Nephron progenitor cell (in vitro differentiated cells): ENCODE measurements around the gene TMEM11.
"Not testable (repeated sequence)": the region's sequence is repeated elsewhere in the genome, so short reads cannot be mapped to it uniquely, and the experiment has no call there.

Source experiments
- DNase-seq: peaks from one replicate; pipeline ENCODE4 v3.0.0; 2021
- H3K27ac Mint-ChIP-seq: 2 replicates; pipeline ENCODE4 v1.8.0; 2021; ENCODE audit warnings: mild to moderate bottlenecking, moderate library complexity, mixed read lengths
- H3K27me3 Mint-ChIP-seq: 2 replicates; pipeline ENCODE4 v1.8.0; 2021; ENCODE audit warnings: mild to moderate bottlenecking, low read depth, mixed read lengths; ENCODE audit not compliant: poor library complexity
- H3K36me3 Mint-ChIP-seq: 2 replicates; pipeline ENCODE4 v1.8.0; 2021; ENCODE audit warnings: low read depth, mixed read lengths
- H3K4me1 Mint-ChIP-seq: 2 replicates; pipeline ENCODE4 v1.8.0; 2021; ENCODE audit warnings: mixed read lengths
- H3K4me3 Mint-ChIP-seq: 2 replicates; pipeline ENCODE4 v1.8.0; 2021; ENCODE audit warnings: mild to moderate bottlenecking, moderate library complexity, mixed read lengths
- H3K9me3 Mint-ChIP-seq: 2 replicates; pipeline ENCODE4 v1.8.0; 2021; ENCODE audit warnings: mild to moderate bottlenecking, moderate library complexity, mixed read lengths
- CTCF ChIP-seq: fragments of 200-600 bp; sonication (generic); IDR thresholded peaks from 2 replicates; pipeline ENCODE4 v1.5.0; 2021; ENCODE audit warnings: antibody characterized with exemption

The TMEM11 gene

GRCh38 chr17:21198411-21198810 is 15.6 kb downstream of the TMEM11 start:
- peak overlapping the region; percentile 81 for H3K27ac Mint-ChIP-seq

GRCh38 chr17:21196126-21196525 is 17.8 kb downstream of the TMEM11 start:
- TF ChIP-seq CTCF: no peak
- peaks cover 68% of the 10 kb centered on the region for H3K36me3 Mint-ChIP-seq
- peaks cover 5% of the 10 kb centered on the region for H3K27me3 Mint-ChIP-seq
- no peak overlapping the region for H3K27ac Mint-ChIP-seq
- H3K9me3 Mint-ChIP-seq: no peaks in the 10 kb centered on the region
- peaks cover 13% of the 10 kb centered on the region for H3K4me1 Mint-ChIP-seq
- no peak overlapping the region for H3K4me3 Mint-ChIP-seq
- DNase-seq: no peak

More at GRCh38 chr17:21198411-21198810, 15.6 kb downstream of the TMEM11 start:
- peaks cover 3% of the 10 kb centered on the region for H3K27me3 Mint-ChIP-seq
- TF ChIP-seq CTCF: no peak
- no peaks in the 10 kb centered on the region for H3K9me3 Mint-ChIP-seq
- peaks cover 18% of the 10 kb centered on the region for H3K4me1 Mint-ChIP-seq
- no peak overlapping the region for H3K4me3 Mint-ChIP-seq
- DNase-seq: no peak
- H3K36me3 Mint-ChIP-seq: peaks cover 45% of the 10 kb centered on the region

GRCh38 chr17:21194703-21195102 is 19.3 kb downstream of the TMEM11 start:
- Mint-ChIP-seq H3K27me3 (peaks cover 5% of the 10 kb centered on the region), H3K4me3 (no peak overlapping the region), H3K9me3 (no peaks in the 10 kb centered on the region), H3K4me1 (no peaks in the 10 kb centered on the region), H3K27ac (peak overlapping the region; percentile 88), H3K36me3 (peaks cover 80% of the 10 kb centered on the region)
- no peak for TF ChIP-seq CTCF
- DNase-seq: no peak

- no peak for DNase-seq
- Mint-ChIP-seq H3K27ac (peak overlapping the region; percentile 88), H3K4me1 (no peaks in the 10 kb centered on the region), H3K27me3 (peaks cover 5% of the 10 kb centered on the region), H3K36me3 (peaks cover 84% of the 10 kb centered on the region), H3K9me3 (no peaks in the 10 kb centered on the region), H3K4me3 (no peak overlapping the region)
- TF ChIP-seq CTCF: no peak
Measured at GRCh38 chr17:21194226-21194625, 19.7 kb downstream of the TMEM11 start.

GRCh38 chr17:21193031-21193430 is 20.9 kb downstream of the TMEM11 start:
- Mint-ChIP-seq H3K27me3 (peaks cover 5% of the 10 kb centered on the region), H3K27ac (no peak overlapping the region), H3K4me1 (no peaks in the 10 kb centered on the region), H3K9me3 (no peaks in the 10 kb centered on the region), H3K4me3 (no peak overlapping the region), H3K36me3 (peaks cover 82% of the 10 kb centered on the region)
- no peak for TF ChIP-seq CTCF
- no peak for DNase-seq

GRCh38 chr17:21192414-21192813 is 21.5 kb downstream of the TMEM11 start:
- H3K27ac Mint-ChIP-seq, H3K27me3 Mint-ChIP-seq, H3K4me1 Mint-ChIP-seq, DNase-seq, H3K9me3 Mint-ChIP-seq, H3K4me3 Mint-ChIP-seq: not testable (repeated sequence)
- peaks cover 75% of the 10 kb centered on the region for H3K36me3 Mint-ChIP-seq
